NCI-H460 (cell line): ENCODE results near the gene PODXL2. TPM values are rescaled to one million over a fixed set of nuclear protein-coding genes. Genes with fewer than 3 reads are reported as not detected.
"Not testable (repeated sequence)": the region's sequence is repeated elsewhere in the genome, so short reads cannot be mapped to it uniquely, and the experiment has no call there.

ENCODE experiments used
- DNase-seq: peaks from one replicate; pipeline ENCODE4 v3.0.0-alpha.2; 2016; ENCODE audit warnings: low read depth; ENCODE audit errors: extremely low read depth
- total RNA-seq: library from RNA; depleted of rRNA; stranded (reverse); fragments of >200 nt; shearing (Covaris generic); gene quantifications from 2 replicates; pipeline ENCODE4 v1.2.3, GENCODE V29; 2014

PODXL2 gene
- total RNA-seq, 1 experiment from 2014 or later = 20.8 TPM

GRCh38 chr3:127672429-127673190 is 43.6 kb downstream of the PODXL2 start, which contains the start of gene ABTB1:
Gene ABTB1, plus strand, starts transcription at chr3:127672952. Its CDS starts 74 bp downstream, at chr3:127673026.
- peak; percentile 63 for DNase-seq

DNA sequence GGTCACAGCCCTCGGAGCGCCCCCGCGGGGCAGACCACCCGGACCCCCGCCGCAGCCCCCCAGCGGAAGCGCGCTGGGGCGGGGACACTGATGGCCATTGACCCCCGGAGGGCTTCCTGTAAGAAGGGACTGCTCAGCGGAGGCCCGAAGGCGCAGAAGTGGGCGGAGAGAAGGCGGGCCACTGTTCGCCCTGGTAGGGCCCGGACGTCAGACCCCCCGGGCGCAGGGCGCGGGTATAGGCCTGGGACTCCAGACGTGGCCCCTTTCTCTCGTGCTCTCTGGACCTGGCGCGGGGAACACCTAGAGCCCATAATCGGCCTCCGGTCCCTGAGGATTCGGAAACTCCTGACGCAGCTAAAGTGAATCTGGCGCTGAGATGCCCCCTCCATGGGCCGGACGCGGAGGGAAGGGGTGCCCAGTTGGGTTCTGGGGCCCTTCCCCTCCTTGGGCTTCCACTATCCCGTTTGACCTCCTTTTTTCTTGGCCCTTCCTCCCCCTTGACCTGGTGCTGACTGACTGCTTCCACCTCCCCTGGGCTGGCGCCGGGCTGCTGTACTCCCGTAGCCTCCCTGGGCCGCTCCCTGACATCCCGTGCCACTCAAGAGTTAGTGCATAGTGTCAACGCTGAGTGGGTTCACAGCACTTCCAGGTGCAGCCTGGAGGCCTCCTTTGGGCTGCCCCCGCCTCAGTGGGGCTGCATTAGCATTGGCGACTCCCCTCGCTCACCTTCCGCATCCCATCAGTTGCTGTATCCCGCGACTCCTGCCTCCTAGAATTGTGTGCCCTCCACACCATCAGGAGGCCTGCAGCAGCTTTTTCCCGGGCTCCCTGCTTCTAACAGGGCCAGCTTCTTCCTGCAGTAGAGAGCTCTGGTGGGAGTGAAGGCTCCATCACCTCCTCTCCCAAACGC is 44.5 kb downstream of the PODXL2 start:
- peak; percentile 26 for DNase-seq

DNA sequence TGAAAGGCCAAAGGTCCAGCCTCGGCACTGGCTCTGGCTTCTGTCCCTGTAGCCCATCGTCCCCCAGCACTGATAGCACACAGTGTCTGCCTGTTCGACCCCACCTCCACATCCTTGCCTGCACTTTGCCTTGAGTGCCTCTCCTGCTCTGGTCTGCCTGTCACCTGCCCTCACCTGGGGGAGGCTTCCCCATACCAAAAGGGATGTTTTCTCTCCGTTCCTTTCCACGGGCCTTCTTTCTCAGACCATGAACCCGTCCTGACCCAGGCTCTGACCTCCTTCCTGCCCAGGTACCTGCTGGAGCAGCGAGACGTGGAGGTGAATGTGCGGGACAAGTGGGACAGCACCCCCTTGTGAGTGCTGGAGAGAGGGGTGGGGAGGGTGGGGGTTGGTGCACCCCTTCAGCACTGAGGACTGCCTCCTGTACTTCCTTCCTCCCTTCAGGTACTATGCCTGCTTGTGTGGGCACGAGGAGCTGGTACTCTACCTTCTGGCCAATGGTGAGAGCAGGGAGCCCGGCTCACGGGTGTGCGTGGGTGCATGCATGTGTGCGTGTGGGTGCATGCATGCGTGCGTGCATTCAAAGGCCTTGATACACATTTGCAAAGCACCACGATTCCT is 45.2 kb downstream of the PODXL2 start:
- no peak for DNase-seq

DNA sequence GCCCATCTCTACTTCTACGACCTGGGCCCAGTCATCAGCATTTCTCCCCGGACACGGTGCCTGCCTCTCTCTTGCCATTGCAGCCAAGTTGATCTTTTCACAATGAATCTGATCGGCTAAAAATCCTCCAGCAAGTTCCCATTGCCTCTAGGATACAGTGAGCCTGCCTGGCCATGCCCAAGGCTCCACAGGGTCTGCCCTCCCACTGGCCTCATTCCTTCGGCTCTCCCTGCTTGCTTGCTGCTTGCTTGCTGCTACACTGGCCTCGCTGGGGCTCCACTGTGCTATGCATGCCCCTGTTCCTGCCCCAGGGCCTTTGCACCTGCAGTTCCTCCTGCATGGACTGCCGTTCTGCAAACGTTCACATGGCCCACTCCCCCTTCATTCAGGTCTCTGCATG is 45.8 kb downstream of the PODXL2 start:
- no peak for DNase-seq

DNA sequence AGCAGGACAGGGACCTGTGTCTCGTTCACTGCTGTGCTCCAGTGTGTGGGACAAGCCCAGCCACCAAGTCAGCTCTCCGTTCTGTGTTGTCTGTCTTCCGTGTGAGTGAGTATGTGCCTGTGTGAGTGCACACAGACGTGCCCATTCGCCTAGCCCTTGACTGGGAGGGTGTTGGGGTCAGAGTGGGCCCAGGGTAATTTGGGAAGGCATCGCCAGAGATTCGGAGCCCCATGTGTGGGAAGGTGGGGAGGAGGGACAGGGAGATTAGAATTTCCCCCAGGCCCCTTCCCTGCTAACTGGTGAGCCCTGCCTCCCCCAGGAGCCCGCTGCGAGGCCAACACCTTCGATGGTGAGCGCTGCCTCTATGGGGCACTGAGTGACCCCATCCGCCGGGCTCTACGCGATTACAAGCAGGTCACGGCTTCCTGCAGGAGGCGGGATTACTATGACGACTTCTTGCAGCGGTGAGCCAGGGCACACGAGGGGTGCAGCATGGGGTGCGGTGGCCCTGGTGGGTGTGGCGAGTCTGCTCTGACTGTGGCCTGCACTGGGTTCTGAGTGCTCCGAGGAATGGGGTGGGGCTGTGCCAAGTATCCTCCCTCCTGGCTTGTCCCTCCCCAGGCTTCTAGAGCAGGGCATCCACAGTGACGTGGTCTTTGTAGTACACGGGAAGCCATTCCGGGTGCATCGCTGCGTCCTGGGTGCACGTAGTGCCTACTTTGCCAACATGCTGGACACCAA is 46.8 kb downstream of the PODXL2 start:
- no peak for DNase-seq

DNA sequence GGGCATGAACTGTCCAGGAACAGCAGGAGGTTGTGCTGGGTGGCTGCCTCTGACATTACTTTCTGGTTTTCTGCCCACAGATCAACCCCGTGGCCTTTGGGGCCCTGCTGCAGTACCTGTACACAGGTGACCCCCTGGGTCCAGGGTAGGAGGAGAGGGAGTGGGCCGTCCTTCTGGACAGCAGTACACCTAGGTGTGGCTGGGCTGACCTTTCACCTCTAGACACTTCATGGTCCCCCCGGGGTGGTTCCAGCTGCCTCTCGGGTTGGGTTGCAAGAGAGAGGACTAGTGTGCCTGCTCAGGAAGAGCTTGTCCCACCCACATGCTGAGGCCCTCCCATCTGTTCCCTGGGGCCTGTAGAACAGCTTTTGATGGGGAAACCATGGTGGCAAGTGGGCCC is 47.5 kb downstream of the PODXL2 start:
- DNase-seq = no peak

- DNase-seq = no peak
Measured at GRCh38 chr3:127676921-127677351, 48.0 kb downstream of the PODXL2 start.

GRCh38 chr3:127677541-127678314 is 48.7 kb downstream of the PODXL2 start:
- no peak for DNase-seq

DNA sequence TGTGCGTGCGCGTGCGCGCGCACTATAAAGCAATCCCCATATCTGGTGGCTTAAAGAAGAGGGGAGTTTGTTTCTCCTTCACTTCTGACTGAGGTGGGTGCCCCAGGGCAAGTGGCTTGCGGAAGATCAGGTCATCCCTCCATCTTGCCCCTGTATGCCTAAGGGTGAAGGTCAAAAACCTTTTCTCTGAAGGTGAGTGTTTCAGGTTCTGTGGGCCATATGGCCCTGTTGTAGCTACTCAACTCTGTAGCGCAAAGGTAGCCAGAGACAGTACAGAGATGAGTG is 49.3 kb downstream of the PODXL2 start:
- DNase-seq = no peak

DNA sequence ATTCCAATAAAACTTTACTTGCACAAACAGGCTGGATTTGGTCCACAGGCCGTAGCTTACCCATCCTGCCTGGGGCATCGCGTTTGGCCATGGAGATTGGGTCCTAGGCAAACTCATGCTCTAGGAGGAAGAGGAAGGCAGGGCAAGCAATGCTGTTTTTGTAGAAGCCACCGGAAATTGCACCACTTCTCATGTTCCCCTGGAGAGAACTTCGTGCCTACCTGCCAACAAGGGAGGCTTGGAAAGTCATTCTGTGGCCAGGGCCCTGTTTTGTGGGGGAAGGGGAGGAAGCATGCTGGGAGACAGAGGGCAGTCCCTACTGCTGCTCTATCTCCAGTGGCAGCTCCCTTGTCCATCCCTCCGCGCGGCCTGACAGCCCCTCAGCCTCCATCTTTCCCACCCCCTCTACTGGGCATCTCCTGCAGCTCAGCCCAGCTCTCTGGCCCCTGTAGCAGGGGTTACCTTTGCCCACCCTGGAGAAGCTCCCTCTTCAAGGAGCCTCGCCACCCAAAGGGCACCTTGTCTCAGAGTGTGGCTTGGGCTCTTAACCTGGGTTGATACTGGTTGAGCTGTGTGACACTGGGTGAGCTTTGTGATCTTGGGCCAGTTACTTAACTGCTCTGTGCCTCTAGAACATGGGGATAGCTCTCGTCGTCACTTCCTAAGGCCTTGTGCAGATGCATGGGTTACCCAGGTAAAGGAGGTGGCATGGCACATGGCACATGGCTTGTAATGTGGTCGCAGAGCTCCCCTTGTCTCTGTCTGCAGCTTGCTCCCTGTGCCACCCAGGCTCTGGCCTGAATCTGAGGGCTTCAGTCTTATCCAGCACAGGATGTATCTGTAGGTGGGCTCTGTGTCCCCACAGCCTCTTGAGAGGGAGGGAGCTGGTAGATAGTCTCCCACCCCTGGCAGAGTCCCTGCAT is 49.9 kb downstream of the PODXL2 start:
- DNase-seq = no peak

- no peak for DNase-seq
Measured at GRCh38 chr3:127679534-127680145, 50.7 kb downstream of the PODXL2 start.

GRCh38 chr3:127680146-127680661 is 51.2 kb downstream of the PODXL2 start:
- no peak for DNase-seq

- DNase-seq = no peak
Measured at GRCh38 chr3:127680798-127681221, 51.8 kb downstream of the PODXL2 start.

DNA sequence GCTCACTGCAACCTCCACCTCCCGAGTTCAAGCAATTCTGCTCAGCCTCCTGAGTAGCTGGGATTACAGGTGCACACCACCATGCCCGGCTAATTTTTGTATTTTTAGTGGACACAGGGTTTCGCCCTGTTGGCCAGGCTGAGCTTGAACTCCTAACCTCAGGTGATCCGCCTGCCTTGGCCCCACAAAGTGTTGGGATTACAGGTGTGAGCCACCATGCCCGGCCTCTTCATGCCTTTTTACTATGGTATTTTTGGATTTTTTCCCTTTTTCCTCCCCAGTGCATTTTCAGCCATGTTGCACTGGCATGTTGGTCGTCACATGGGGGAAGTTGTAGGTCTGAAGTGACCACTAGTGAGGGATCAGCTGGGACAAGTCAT is 53.2 kb downstream of the PODXL2 start:
- not testable (repeated sequence) for DNase-seq

DNA sequence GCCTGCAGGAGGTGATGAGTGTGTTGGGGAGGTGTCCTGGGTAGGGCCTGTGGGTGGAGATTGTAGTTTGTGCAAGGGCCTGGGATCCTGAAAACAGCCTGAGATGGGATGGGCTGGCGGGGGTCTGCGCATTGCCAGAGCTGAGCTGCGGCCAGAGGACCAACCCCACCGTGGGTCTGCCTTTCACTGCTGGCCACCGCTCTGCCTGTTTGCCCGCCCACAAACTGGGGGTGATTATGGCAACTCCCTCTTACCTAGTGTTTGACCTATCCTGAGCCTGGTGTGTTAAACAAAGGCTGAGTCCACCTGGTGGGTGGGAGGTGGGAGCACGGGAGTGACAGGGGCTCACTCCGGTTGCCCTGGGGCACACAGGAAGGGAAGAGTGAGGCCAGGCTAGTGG is 53.6 kb downstream of the PODXL2 start:
- DNase-seq = no peak

GRCh38 chr3:127684871-127685707 is 56.1 kb downstream of the PODXL2 start:
- DNase-seq = no peak
